ENCODE data around the gene ORC4. TPM values are rescaled to one million over a fixed set of nuclear protein-coding genes. Genes with fewer than 3 reads are reported as not detected.

Gene ORC4
- total and polyA plus RNA-seq, 8 donors: 4.8 to 27.6 (median 15.5) TPM

- DNase-seq (no peak), ATAC-seq (no peak), FAIRE-seq (no peak)
- WGBS, 2 donors: 91 to 95% methylated on average over 5 of the region's 5 CpGs
- Histone ChIP-seq H3K27me3 (no peaks in the 10 kb centered on the region), H3K4me3 (no peak overlapping the region), H3K9me3 (no peaks in the 10 kb centered on the region), H3K36me3 (no peaks in the 10 kb centered on the region), H3K27ac (no peak overlapping the region), H3K4me1 (no peaks in the 10 kb centered on the region)
- intact Hi-C loops (cut with DNase I): no loop called here
- TF ChIP-seq CTCF (IDR thresholded peaks at IDR 0.05): no peak
Observed at GRCh38 chr2:147980940-147981528, 39.5 kb downstream of the ORC4 start.

- no peak for DNase-seq
- H3K27me3 ChIP-seq: no peaks in the 10 kb centered on the region
- H3K4me1 ChIP-seq: no peaks in the 10 kb centered on the region
- no peak for ATAC-seq
- FAIRE-seq: no peak
- no peak overlapping the region for H3K27ac ChIP-seq
- 94 to 98% methylated on average over 3 of the region's 3 CpGs for WGBS, 2 donors
- intact Hi-C loops (cut with DNase I): no loop called here
- no peak overlapping the region for H3K4me3 ChIP-seq
- H3K9me3 ChIP-seq: no peaks in the 10 kb centered on the region
- no peak for TF ChIP-seq CTCF (IDR thresholded peaks at IDR 0.05)
- H3K36me3 ChIP-seq: peaks cover 0 to under 1% (median 0%) of the 10 kb centered on the region in 3 donors
Observed at GRCh38 chr2:147977679-147978078, 42.9 kb downstream of the ORC4 start.

GRCh38 chr2:147976102-147976501, 44.4 kb downstream of the ORC4 start:
- ATAC-seq (no peak), FAIRE-seq (no peak), DNase-seq (no peak)
- Histone ChIP-seq H3K9me3 (no peaks in the 10 kb centered on the region), H3K27ac (no peak overlapping the region), H3K4me1 (no peaks in the 10 kb centered on the region), H3K4me3 (no peak overlapping the region), H3K27me3 (no peaks in the 10 kb centered on the region), H3K36me3 (peaks cover 0 to 4% (median 0%) of the 10 kb centered on the region in 3 donors)
- WGBS, 2 donors: 90 to 92% methylated on average over 2 of the region's 2 CpGs
- no peak for TF ChIP-seq CTCF (IDR thresholded peaks at IDR 0.05)
- intact Hi-C loops (cut with DNase I): no loop called here

GRCh38 chr2:147968571-147968970, 52.0 kb downstream of the ORC4 start:
- Histone ChIP-seq H3K4me3 (no peak overlapping the region), H3K27ac (no peak overlapping the region), H3K36me3 (peaks cover 0 to 4% (median 0%) of the 10 kb centered on the region in 3 donors), H3K9me3 (no peaks in the 10 kb centered on the region), H3K4me1 (no peaks in the 10 kb centered on the region), H3K27me3 (no peaks in the 10 kb centered on the region)
- DNase-seq: no peak
- no peak for TF ChIP-seq CTCF (IDR thresholded peaks at IDR 0.05)
- intact Hi-C loops (cut with DNase I): no loop called here
- FAIRE-seq: no peak
- no peak for ATAC-seq
- WGBS, 2 donors: 94 to 99% methylated on average over 2 of the region's 2 CpGs

GRCh38 chr2:147952118-147952517, 68.4 kb downstream of the ORC4 start:
- ATAC-seq (no peak), DNase-seq (no peak), FAIRE-seq (no peak)
- Histone ChIP-seq H3K4me1 (no peaks in the 10 kb centered on the region), H3K9me3 (no peaks in the 10 kb centered on the region), H3K27ac (no peak overlapping the region), H3K27me3 (no peaks in the 10 kb centered on the region), H3K36me3 (peaks cover 0 to 13% (median 3%) of the 10 kb centered on the region in 3 donors), H3K4me3 (no peak overlapping the region)
- TF ChIP-seq CTCF (IDR thresholded peaks at IDR 0.05): no peak
- intact Hi-C loops (cut with DNase I): no loop called here

Measured in pancreas (tissue), 10 donors.